Aorta (tissue), 5 donors: ENCODE data around the gene PSMA4. TPM values are rescaled to one million over a fixed set of nuclear protein-coding genes. Genes with fewer than 3 reads are reported as not detected.
"Not testable (repeated sequence)": the region's sequence is repeated elsewhere in the genome, so short reads cannot be mapped to it uniquely, and the experiment has no call there.

Experiments
- ATAC-seq: fragments of 200-7000 bp; cut with Tn5 transposase; one replicate; pipeline ENCODE4 v1.9.1; 2022; ENCODE audit warnings: moderate library complexity; ENCODE audit not compliant: low FRiP score
- DNase-seq, 2 donors: peaks; one replicate each; pipeline ENCODE4 v3.0.0-alpha.2; 2020
- H3K27ac ChIP-seq, 2 donors: one replicate each; pipeline ENCODE4 v1.5.1; 2013; ENCODE audit warnings: low read length in 2 of 2, mild to moderate bottlenecking in 2 of 2, moderate library complexity in 2 of 2, control low read depth in 1 of 2, inconsistent platforms in 1 of 2, low read depth in 1 of 2
- H3K27me3 ChIP-seq, 2 donors: one replicate each; pipeline ENCODE4 v1.6.1; 2013; ENCODE audit warnings: control low read depth in 1 of 2, low read length in 1 of 2, mild to moderate bottlenecking in 1 of 2, moderate library complexity in 1 of 2; ENCODE audit not compliant: insufficient read depth in 2 of 2, control insufficient read depth in 1 of 2
- H3K36me3 ChIP-seq, 2 donors: one replicate each; pipeline ENCODE4 v1.6.1; 2013; ENCODE audit warnings: control low read depth in 1 of 2, low read length in 1 of 2, mild to moderate bottlenecking in 1 of 2; ENCODE audit not compliant: insufficient read depth in 2 of 2, control insufficient read depth in 1 of 2
- H3K4me1 ChIP-seq, 2 donors: one replicate each; pipeline ENCODE4 v1.6.1; 2013; ENCODE audit warnings: low read length in 2 of 2, control low read depth in 1 of 2, mild to moderate bottlenecking in 1 of 2, moderate library complexity in 1 of 2; ENCODE audit not compliant: insufficient read depth in 2 of 2, control insufficient read depth in 1 of 2
- H3K4me3 ChIP-seq, 2 donors: one replicate each; pipeline ENCODE4 v1.5.1; 2013; ENCODE audit warnings: low read length in 2 of 2, control low read depth in 1 of 2, mild to moderate bottlenecking in 1 of 2
- H3K9me3 ChIP-seq: one replicate; pipeline ENCODE4 v1.6.1; 2013; ENCODE audit warnings: mild to moderate bottlenecking, low read length; ENCODE audit not compliant: control insufficient read depth
- WGBS, 2 donors: extraction: QIAGEN DNeasy Blood & Tissue Kit; methylation state at CpG; one replicate each; pipeline ENCODE4 v1.1.7; 2013; 5-methylcytosine and 5-hydroxymethylcytosine counted together
- intact Hi-C, 2 donors: fragments of 100-400 bp; cut with DNase I; formaldehyde crosslinking; loops; one replicate each; pipeline versions ENCODE4 v1.14.2 to v1.15.0; 2022
- polyA plus RNA-seq, 2 donors: library from polyadenylated mRNA; stranded (reverse); fragments of 200-250 nt; gene quantifications; one replicate each; pipeline ENCODE4 v1.2.3, GENCODE V29; 2013
- total RNA-seq, 2 donors: library from RNA; stranded (reverse); fragmentation: NEBNext Ultra II Directional; extraction: Animal tissue kit (Norgen Biotek cat#: 25700); gene quantifications; one replicate each; pipeline ENCODE4 v1.2.1, GENCODE V29; 2021
- donor health status: healthy with polysubstance abuse.
- donor health status: Bipolar disorder and iron deficiency.
- donor health status: DM: no; HTN: no; CAD: no.
- donor health status: DM: no; HTN: no; CAD: no.
- donor health status: DM: yes; HTN: yes; CAD: no.

Gene PSMA4
- total and polyA plus RNA-seq, 4 donors: 88.5 to 204 (median 112) TPM

DNA sequence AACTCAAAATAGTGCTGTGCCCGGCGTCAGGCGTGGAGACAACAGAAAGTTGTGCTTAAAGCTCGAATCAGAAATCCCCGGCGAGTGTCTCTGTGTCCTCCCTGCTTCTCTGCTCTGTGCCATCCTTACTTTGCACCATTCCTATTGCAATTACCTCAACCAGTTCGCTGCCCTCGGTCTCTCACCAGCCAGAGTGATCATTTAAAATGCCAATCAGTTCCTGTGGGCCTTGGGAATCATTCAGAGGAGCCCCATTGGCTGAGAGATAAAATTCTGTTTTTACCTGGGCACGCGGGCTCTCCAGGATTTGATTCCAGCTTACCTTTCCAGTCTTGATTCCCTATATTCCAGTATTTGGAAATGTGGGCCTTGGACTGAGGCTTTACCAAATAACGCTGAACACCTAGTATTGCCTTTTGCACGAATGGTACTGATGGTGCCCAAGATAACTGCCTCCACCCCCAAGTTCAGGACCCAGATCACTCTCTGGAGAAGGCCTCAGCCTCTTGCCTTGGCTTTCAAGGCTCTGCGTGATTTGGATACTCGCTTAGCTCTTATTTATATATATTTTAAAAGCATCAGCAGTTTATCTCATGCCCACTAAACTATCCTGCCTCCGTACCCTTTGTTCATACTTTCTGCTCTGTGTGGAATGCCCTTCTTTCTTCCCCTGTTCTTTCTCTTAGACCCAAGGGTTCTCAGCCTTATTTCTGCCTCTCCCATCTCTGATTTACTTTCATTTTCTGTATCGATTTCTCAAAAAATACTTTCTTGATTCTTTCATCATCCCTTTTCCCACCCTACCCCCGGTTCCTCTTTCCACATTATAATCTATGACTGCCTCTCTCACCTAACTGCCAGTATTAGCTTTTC is 863 bp downstream of the PSMA4 start:
- intact Hi-C loops: loop anchor here in 1 of 2 donors (5.0 kb wide), 1 partner anchor 104 kb away; the partner anchor contains the start of gene IREB2
- no peaks in the 10 kb centered on the region for H3K27me3 ChIP-seq
- no peak for ATAC-seq
- H3K27ac ChIP-seq: peak overlapping the region in 1 of 2 donors; percentile 44
- no peaks in the 10 kb centered on the region for H3K9me3 ChIP-seq
- peaks cover 0 to 9% of the 10 kb centered on the region in 2 donors for H3K4me1 ChIP-seq
- WGBS, 2 donors: 7 to 8% methylated on average over 17 of the region's 17 CpGs
- H3K4me3 ChIP-seq: peak overlapping the region; percentile 36 to 61
- peaks cover 0 to 4% of the 10 kb centered on the region in 2 donors for H3K36me3 ChIP-seq
- no peak for DNase-seq

DNA sequence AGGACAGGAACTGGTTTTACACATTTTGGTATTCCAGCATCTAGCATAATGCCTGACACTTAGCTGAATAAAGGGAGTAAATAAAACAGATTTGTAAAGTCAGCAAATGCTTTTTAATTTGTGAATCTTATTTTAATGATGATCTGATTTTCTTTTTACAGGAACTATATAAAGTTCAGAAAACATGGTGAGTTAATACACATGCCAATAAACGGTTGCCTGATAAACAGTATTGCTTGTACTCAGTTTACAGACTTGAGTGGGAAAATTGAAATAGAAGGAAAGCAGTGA is 1.4 kb downstream of the PSMA4 start:
- no peaks in the 10 kb centered on the region for H3K9me3 ChIP-seq
- intact Hi-C loops: loop anchor here in 1 of 2 donors (5.0 kb wide), 1 partner anchor 104 kb away; the partner anchor contains the start of gene IREB2
- H3K27ac ChIP-seq: no peak overlapping the region
- peaks cover 0 to 9% of the 10 kb centered on the region in 2 donors for H3K4me1 ChIP-seq
- DNase-seq (no peak), ATAC-seq (no peak)
- peaks cover 0 to 6% of the 10 kb centered on the region in 2 donors for H3K36me3 ChIP-seq
- no peaks in the 10 kb centered on the region for H3K27me3 ChIP-seq
- WGBS, 2 donors: 35 to 47% methylated on average over 1 of the region's 1 CpG
- no peak overlapping the region for H3K4me3 ChIP-seq

DNA sequence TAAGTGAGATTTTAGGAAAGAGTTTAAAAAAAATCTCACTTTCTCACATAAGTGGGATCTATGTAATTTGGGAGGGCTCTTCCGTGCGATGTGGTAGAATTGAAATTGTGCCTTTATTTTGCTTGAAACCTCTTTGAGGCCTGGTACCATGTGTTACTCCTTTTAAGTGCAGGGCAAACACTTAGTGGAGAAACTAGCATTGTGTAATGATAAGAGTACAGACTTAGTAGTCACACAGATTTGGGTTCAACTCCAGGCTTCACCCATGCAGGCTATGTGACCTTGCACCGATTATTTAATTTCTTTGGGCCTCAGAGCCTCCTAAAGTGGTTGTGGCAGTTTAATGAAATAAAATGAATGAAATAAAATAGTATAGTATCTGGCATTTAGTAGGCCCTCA is 2.4 kb downstream of the PSMA4 start:
- ATAC-seq (no peak), DNase-seq (no peak)
- intact Hi-C loops: loop anchor here in 1 of 2 donors (5.0 kb wide), 1 partner anchor 105 kb away; the partner anchor contains the start of gene IREB2
- H3K27me3 ChIP-seq: no peaks in the 10 kb centered on the region
- H3K4me1 ChIP-seq: peaks cover 0 to 9% of the 10 kb centered on the region in 2 donors
- H3K36me3 ChIP-seq: peaks cover 0 to 8% of the 10 kb centered on the region in 2 donors
- H3K4me3 ChIP-seq: no peak overlapping the region
- no peaks in the 10 kb centered on the region for H3K9me3 ChIP-seq
- no peak overlapping the region for H3K27ac ChIP-seq
- 92 to 96% methylated on average over 3 of the region's 3 CpGs for WGBS, 2 donors

DNA sequence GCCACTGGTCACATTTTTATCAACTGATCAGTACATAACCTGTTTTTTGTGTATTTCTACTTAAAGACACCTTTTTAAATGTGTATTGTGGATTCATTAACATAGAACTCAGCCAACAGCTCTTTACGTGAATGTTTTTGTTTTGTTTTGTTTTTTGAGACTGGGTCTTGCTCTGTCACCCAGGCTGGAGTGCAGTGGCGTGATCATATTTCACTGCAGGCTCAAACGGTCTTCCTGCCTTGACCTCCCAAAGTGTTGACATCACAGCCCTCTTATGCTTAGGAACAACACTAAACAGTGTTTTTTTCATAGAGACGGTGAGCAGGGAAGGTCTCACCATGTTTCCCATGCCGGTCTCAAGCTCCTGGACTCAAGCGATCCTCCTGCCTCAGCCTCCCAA is 9.9 kb downstream of the PSMA4 start:
- ATAC-seq (no peak), DNase-seq (no peak)
- 63 to 66% methylated on average over 6 of the region's 6 CpGs for WGBS, 2 donors
- H3K36me3 ChIP-seq: peaks cover 0 to 16% of the 10 kb centered on the region in 2 donors
- H3K4me1 ChIP-seq: no peaks in the 10 kb centered on the region
- intact Hi-C loops: no loop called here
- H3K4me3 ChIP-seq: no peak overlapping the region
- no peak overlapping the region for H3K27ac ChIP-seq
- no peaks in the 10 kb centered on the region for H3K9me3 ChIP-seq
- no peaks in the 10 kb centered on the region for H3K27me3 ChIP-seq

DNA sequence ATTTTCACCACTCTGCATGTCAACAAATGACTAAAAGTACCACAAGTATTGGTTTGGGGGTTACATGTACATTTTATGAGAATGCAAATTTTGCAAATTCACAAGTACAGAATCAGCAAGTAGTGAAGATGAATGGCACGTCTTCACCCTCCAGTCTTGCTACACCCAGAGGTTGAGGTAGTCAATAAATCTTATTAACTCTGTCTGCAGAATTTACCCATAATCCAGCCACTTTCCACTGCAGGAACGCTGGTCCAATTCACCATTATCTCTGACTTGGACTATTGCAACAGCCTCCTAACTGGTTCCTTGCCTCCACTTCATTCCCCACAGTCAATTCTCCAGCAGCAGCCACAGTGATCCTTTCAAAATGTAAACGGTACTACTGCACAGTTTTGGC is 10.6 kb downstream of the PSMA4 start:
- H3K36me3 ChIP-seq: peaks cover 0 to 15% of the 10 kb centered on the region in 2 donors
- H3K27ac ChIP-seq: no peak overlapping the region
- DNase-seq (no peak), ATAC-seq (no peak)
- intact Hi-C loops: no loop called here
- H3K4me3 ChIP-seq: no peak overlapping the region
- 61 to 67% methylated on average over 3 of the region's 3 CpGs for WGBS, 2 donors
- H3K4me1 ChIP-seq: no peaks in the 10 kb centered on the region
- no peaks in the 10 kb centered on the region for H3K9me3 ChIP-seq
- H3K27me3 ChIP-seq: no peaks in the 10 kb centered on the region

DNA sequence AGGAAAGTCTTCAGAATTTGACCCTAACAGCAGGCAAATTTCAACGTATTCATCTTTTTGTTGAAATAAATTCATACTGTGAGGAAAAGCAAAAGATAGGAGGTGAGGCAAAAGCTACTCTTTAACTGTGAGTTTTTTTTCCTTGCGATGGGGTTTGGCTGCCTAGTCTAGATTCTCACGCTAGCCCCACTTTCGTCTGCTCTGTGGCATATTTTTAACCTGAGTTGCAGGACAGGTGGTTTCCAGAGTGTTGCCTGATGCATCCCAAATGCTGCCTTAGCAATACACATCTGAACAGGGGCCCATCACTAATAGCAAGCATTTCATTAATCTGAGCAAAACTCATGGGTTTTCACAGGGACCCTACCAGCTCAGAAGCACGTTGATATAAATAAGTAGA is 11.7 kb downstream of the PSMA4 start:
- H3K4me3 ChIP-seq: no peak overlapping the region
- no peaks in the 10 kb centered on the region for H3K9me3 ChIP-seq
- H3K36me3 ChIP-seq: peaks cover 0 to 9% of the 10 kb centered on the region in 2 donors
- intact Hi-C loops: no loop called here
- no peaks in the 10 kb centered on the region for H3K27me3 ChIP-seq
- DNase-seq: no peak
- 72 to 75% methylated on average over 5 of the region's 5 CpGs for WGBS, 2 donors
- H3K4me1 ChIP-seq: no peaks in the 10 kb centered on the region
- no peak for ATAC-seq
- H3K27ac ChIP-seq: no peak overlapping the region

DNA sequence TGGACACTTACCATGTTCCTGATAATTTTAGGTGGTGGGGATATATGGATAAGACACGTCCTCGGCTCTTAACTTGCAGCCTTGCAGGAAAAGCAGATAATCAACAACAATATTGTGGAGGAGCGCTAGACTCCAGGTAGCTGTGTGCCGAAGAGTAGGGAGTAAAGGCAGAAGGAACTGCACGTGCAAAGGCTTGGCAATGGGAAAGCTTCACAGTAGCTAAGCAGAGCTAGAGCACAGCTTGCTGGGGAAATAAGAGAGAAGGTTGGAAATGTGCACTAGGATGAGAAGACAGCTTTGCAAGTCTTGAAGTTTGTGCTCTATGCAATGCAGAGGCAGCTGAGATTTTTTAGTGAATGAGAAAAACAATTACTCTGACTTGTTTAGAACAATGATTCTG is 12.4 kb downstream of the PSMA4 start:
- intact Hi-C loops: no loop called here
- WGBS, 2 donors: 34 to 39% methylated on average over 5 of the region's 5 CpGs
- ATAC-seq: no peak

DNA sequence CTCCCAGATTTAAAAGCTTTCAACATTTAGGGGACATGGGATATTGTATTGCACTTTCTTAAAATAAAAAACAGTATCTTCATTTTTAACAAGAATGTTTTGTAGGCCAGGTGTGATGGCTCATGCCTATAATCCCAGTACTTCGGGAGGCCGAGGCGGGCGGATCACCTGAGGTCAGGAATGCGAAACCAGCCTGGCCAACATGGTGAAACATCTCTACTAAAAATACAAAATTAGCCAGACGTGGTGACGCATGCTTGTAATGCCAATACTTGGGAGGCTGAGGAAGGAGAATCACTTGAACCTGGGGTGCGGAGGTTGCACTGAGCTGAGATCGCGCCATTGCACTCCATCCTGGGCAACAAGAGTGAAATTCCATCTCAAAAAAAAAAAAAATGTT is 20.0 kb downstream of the PSMA4 start:
- H3K4me1 ChIP-seq, H3K27me3 ChIP-seq, H3K27ac ChIP-seq, H3K36me3 ChIP-seq, DNase-seq, intact Hi-C loops, H3K9me3 ChIP-seq, ATAC-seq, H3K4me3 ChIP-seq: not testable (repeated sequence)
- WGBS, 2 donors: 94 to 95% methylated on average over 10 of the region's 10 CpGs

More for the DNA sequence above, 12.4 kb downstream of the PSMA4 start:
- Histone ChIP-seq H3K4me3 (no peak overlapping the region), H3K27me3 (no peaks in the 10 kb centered on the region), H3K27ac (no peak overlapping the region), H3K36me3 (peaks cover 0 to 9% of the 10 kb centered on the region in 2 donors), H3K4me1 (no peaks in the 10 kb centered on the region), H3K9me3 (no peaks in the 10 kb centered on the region)
- DNase-seq: no peak

DNA sequence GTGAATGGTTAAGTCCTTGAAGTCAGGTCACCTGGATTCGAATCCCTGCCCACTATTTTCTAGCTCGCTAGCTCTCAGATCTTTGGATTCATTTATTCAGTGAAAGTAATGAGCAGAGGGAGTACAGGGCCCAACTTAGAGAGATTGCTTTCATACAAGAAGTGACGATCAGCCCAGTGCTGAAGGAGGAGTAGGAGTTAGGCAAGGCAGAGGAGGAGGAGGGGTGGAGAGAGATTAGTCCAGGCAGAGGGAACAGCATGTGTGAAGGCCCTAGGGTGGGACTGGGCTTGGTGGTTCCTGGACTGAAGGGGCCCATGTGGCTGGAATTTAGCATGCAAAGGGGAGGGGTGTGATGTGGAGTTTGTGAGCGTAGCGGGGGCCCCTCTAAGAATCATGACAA is 21.2 kb downstream of the PSMA4 start:
- Histone ChIP-seq H3K27ac (no peak overlapping the region), H3K27me3 (peaks cover 0 to 2% of the 10 kb centered on the region in 2 donors), H3K9me3 (no peaks in the 10 kb centered on the region), H3K4me3 (no peak overlapping the region), H3K36me3 (no peaks in the 10 kb centered on the region), H3K4me1 (no peaks in the 10 kb centered on the region)
- 82 to 89% methylated on average over 5 of the region's 5 CpGs for WGBS, 2 donors
- ATAC-seq: no peak
- intact Hi-C loops: no loop called here
- DNase-seq: no peak
